ENCODE measurements around the gene SSTR3.

DNA sequence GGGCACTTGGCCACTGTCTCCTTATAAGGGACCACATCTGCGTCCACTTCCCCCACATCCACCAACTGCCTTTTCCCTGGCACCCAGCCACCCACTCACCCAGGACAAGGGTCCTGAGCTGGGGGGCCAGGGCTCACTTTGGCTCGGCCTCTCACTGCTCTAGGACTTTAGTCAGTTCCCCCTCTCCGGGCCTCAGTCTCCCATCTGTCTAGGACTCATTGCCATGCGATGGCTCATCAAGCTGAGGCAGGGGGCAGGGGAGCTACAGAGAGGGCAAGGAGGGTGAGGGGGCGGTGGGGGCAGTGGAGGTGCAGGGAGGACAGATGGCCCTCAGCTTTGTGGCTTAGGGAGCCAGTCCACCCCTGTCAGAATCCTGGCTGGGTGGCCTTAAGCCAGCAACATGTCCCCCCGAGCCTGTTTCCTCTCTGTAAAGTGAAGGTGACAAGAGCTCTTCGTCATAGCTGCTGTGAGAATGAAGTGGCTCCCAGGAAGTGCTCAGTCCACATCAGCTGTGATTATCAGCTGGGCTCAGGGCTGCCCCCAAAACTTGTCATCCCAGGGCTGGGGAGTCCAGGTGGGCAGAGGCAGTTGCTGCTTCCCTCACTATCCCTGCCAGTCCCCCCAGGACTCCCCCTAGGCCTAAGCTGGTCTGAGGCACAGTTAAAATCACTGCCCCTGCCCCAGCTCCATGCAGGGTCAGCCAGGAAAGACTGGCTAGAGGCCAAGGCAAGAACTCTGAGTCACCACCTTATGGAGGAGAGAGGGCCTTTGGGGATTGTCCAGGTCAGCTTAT, 16.9 kb upstream of the SSTR3 start:
- TF ChIP-seq, protein P1, sequence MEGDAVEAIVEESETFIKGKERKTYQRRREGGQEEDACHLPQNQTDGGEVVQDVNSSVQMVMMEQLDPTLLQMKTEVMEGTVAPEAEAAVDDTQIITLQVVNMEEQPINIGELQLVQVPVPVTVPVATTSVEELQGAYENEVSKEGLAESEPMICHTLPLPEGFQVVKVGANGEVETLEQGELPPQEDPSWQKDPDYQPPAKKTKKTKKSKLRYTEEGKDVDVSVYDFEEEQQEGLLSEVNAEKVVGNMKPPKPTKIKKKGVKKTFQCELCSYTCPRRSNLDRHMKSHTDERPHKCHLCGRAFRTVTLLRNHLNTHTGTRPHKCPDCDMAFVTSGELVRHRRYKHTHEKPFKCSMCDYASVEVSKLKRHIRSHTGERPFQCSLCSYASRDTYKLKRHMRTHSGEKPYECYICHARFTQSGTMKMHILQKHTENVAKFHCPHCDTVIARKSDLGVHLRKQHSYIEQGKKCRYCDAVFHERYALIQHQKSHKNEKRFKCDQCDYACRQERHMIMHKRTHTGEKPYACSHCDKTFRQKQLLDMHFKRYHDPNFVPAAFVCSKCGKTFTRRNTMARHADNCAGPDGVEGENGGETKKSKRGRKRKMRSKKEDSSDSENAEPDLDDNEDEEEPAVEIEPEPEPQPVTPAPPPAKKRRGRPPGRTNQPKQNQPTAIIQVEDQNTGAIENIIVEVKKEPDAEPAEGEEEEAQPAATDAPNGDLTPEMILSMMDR (conservative IDR thresholded peaks at IDR 0.05), result no peak
- TF ChIP-seq ZFX (IDR thresholded peaks at IDR 0.05), result no peak
